Measurements from ENCODE around the gene PLEKHA7.
"Not testable (repeated sequence)": the region's sequence is repeated elsewhere in the genome, so short reads cannot be mapped to it uniquely, and the experiment has no call there.

Gene PLEKHA7

DNA sequence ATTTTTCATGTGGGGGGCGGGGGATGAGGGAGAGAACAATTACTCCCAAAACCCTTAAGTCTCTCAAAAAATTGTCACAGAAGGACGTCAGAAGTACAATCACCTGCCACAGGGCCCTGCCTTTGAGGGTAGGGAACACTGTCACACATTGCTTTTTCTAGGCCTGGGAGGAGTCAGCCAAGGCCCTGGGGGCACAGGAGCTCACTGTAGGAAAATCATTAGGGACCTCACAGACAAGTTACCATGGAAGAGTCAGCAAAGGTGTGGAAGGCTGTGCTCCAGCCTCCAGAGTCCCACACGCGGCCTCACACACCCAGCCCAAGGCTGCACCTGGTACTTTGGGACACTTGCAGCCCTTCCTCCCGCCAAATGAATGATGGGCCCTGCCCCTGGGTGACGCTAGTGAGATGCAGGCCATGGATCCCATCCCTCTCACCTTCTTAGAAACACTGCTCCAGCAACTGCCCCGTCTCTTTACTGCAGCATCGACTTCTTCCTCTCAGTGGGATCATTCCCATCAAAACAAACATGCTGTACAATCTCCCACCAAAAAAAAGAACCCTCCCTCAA, 3.3 kb downstream of the PLEKHA7 start:
- DNase-seq: no peak

DNA sequence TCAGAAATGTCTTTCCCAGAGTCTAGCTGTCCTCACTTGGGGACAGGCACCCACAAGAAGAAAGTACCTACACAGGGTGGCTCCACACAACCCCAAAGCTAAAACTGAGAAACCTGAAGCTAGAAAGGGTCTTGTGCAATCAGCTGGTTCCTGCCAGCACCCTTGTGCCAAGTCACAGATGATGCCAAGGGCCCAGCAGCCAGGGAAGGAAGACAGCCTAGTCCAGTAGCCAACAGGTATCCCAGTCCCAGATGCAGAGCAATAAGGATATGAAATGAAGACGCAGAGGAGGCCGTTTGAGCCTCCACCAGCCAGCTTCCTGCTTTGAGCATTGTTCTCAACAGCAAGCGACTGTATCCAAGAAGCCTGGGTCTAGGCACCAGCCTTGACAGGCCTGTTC, 6.1 kb downstream of the PLEKHA7 start:
- no peak for DNase-seq

DNA sequence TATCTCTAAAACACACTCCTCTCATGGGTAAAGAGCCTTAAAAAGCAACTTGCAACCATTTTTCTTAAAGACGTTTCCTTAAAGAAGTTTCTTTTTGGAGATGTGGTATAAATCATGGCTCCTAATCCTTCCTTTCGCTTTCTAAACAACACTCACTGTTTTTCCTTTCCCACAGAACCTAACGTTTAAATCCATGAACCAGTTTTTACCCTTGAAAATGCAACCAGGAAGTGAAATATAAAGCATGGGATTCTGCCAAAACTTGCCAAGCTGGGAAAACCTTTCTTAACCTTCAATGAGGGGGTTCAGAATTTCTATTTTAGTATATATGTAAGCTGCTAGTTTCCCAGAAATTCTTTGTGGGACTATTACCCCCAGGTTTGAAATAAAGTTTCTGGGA, 8.6 kb downstream of the PLEKHA7 start:
- DNase-seq: no peak

DNA sequence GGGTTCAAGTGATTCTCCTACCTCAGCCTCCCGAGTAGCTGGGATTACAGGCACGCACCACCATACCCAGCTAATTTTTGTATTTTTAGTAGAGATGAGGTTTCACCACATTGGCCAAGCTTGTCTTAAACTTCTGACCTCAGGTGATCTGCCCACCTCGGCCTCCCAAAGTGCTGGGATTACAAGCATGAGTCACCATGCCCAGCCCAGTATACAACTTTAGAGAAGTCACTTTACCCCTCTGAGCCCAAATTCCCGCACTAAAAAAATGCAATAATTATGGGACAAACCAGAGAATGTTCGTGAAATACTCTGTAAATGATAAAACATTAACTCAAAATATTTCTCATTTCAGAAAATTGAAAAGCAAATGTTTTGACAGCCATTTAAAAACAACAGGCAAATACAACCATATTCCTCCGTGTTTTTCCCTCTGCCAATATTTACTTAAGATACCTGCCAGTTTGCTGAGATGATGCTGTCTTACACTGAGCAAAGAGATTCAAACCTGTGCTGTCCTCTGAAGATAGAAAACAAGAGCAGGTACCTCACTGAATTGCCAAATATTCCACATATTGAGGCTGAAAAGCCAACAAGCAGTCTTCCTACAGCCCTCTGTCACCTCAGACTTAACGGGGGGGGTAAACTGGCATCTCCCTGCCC, 9.6 kb downstream of the PLEKHA7 start:
- no peak for DNase-seq

DNA sequence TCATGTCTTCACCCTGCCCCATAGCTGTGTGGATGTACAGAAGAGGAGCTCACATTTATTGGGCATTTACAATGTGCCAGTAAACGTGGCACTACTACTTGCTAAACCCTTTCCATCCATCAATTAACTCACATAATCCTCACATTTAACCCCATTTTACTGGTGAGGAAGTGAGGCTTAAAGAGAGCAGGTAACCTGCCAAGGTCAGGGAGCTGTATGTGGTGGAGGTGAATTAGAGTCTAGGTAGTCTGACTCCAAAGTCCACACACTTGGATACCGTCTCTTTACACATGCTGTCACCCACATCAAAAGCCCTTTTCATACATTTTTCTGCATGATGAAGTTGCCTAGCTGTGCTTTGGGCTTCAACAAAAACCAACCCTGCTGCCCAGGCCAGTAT, 10.8 kb downstream of the PLEKHA7 start:
- DNase-seq: no peak

DNA sequence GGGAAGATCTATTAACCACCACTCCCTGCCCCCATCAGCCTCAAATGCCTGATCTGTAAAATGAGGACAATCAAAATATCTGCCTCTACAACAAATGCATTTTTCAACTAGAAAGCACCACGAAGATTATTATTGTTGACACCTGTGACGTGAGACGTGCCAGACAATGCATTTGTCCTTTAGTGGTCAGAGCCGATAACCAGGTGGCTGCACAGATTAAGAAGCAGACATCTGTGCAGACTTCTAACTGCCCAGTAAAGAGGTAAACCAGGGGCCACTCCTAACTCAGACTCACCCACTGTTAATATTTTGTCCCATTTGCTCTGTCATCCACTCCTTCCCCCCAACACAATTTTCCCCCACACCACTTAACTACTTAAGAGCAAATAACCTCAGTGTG, 11.7 kb downstream of the PLEKHA7 start:
- DNase-seq: no peak

DNA sequence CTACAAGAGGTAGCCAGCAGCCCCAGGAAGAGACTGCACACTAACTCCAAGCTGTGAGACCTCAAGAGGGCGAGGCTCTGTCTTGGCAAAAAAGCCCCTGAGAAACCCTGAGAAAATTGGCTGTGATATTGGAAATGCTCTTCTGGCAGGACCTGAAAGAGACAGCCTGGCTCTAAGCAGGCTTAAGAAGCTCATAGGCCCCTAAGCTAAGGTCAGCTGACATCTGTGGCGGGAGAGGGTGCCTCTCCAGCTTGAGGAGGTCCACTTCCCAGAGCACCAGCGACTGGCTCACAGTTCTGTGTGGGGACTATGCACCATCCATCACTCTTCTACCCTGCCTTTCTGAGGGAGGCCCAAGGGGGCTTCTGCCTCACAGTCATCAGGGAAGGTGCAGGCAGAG, 12.4 kb downstream of the PLEKHA7 start:
- DNase-seq: no peak

DNA sequence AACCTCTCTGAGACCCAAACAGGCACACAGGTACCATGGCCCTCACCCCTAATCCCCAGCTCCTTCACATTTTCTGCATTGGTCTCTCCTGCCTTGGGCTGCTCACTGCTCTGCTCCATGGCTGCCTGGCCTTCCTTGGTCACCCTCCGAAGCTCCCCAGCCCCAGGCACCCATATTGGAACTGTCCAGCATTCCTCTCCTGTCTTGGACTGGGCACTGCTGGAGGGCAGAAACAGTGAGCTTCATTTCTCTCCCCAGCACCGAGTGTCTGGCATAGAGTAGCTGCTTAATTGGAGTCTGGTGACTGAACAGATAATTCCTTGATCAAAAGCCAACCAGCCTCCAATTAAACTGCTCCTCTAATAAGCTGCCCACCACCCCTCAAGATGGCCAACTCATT, 13.2 kb downstream of the PLEKHA7 start:
- DNase-seq: no peak

DNA sequence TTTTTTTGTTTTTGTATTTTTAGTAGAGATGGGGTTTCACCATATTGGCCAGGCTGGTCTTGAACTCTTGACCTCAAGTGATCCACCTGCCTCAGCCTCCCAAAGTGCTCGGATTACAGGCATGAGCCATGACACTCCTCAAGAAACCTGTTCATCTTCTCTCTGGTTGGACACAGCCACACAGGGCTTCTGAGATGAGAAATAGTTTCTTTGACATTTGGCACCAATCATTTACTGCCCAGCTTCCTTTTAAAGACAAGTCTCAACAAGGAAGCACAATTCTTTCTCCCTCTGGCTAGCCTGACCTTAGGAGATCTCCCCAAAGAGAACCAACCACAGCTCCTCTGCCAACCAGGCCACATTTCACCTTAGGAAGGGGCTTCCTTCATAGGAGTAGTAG, 14.0 kb downstream of the PLEKHA7 start:
- DNase-seq: not testable (repeated sequence)

DNA sequence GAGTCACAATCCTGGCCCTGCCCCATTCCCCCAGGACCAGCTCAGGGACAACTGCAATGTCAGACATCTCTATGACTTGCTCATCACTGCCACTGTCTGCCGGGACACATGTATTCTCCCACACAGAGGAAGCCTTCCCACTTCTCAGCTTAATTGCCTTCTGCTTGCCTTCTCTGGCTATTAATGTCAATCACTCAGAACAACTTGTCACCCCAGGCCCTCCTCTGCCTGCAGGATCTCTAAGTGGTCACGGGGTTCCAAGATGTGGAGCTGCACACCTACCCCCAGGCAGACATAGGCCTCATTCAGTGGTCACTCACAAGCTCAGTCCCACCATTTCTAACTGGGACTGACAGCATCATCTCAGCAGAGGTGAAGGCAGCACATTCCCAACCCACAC, 15.1 kb downstream of the PLEKHA7 start:
- DNase-seq: no peak

DNA sequence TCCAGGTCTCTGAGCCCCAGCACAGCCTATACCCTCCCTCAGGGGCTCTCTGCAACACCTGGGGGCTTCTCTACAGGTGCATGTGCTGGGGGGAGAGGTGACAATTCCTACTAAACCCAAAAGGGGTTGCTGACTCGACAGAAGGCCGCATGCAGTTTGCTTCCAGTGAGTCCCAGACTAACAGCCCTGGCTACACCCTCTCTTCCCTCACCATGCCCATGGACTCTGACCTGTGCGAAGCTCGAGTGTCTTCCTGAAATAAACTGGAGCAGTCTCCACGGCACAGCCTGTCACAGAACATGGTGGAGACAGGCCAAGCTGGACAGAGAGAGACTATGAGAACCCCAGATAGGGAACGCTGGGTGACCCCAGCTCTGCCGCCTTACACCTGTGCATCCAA, 16.6 kb downstream of the PLEKHA7 start:
- no peak for DNase-seq

DNA sequence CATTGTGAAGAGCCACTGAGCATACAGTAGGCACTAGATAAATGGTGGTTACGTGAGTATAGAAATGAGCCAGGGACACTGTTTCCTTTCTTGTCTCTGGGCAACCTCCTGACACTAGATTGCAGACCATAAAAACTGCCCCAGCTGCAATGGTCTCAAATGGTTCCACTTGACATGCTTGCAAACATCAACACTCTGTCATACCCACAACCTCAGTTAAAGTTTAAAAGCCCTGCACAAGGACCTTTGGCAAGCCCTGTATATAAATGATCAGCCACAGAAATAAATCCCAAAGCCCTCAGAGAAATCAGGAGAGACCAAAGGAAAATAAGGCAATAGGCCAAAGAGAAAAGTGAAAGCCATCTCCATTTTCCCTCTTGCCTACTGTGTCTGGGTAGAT, 20.7 kb downstream of the PLEKHA7 start:
- no peak for DNase-seq

DNA sequence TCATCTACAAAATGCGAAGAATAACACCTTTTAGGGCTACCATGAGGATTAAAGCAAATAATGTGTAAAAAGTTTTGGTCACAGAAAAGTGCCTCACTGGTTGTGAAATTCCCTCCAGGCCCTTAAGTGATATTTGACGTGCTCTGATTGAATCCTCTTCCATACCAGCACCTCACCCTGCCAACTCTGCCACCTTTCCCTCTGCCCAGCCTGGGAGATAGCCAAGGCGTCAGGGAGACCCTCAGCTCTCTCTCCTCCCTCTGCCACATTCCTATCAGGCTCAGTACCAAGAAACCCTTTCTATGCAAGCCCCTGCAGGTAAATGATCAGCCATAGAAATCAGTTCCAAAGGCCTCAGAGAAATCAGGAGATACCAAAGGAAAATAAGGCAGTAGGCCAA, 21.4 kb downstream of the PLEKHA7 start:
- DNase-seq: no peak

DNA sequence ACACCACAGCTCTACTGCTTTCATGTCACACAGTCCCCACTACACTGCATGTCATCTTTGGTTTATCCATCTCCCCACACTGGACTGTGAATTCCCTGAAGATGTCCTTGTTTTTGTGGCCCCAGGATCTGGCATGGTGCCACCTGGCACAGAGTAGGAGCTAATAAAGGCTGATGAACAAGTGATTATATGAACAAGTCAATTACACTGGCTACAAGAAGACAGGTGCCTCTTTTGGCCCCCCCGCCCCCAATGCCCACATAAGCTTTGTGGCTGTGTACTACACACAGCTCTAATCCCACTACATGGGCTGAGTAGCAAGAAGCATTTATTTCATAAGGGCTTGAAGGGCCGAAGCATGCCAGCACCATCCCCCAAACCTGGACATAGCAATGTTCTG, 24.7 kb downstream of the PLEKHA7 start:
- no peak for DNase-seq

DNA sequence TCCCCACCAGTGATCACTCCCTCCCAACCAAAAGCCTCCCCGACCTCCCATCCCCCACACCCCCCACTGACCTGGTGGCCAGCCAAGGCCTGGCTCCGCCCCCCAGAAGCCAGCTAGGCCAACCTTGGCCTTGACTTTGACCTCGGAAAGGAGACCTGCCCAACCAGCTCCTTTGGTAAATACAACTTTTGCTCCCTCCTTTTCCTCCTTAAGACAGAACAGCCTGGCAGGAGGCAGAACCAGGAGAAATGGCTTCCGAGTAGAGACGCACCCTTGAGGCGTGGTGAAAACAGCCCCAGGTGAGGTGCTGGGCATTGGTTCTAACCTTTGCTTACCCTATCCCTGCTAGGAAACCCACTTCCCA, 27.0 kb downstream of the PLEKHA7 start:
- DNase-seq: no peak

DNA sequence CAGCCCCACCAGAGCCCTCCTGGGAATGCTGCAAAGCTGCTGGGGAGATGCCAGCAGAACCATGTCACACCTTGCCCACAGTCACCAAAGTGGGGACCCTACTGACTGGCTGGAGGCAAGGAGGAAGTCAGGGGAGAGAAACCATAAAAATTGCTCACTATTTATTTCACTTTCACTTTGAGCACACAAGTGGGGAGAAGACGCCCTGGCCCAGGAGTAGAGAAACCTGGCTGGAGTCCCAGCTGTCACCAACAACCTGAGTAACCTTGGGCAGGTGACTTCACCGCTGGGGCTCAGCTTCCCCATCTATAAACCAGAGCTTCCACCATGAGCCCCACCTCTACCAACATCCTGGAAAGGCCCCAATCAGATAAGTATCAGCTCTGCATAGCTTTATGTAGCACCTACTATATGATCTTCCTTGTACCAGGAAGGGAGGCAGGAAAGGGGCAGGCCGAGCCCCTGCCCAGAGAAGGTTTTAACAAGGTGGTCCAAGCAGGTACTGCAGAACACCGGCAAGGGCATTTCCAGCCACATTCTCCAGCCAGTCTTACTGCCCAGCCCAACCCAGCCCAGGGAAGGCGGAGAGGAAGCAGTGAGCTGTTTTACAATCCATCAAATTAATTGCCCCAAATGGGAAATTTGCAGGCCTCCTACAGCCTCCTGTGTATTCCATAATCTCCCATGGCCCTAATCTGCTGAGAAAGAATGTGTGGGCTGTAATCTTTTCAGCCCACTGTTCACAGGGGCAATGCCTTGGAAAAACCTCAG, 27.6 kb downstream of the PLEKHA7 start:
- peak; percentile 73 for DNase-seq

DNA sequence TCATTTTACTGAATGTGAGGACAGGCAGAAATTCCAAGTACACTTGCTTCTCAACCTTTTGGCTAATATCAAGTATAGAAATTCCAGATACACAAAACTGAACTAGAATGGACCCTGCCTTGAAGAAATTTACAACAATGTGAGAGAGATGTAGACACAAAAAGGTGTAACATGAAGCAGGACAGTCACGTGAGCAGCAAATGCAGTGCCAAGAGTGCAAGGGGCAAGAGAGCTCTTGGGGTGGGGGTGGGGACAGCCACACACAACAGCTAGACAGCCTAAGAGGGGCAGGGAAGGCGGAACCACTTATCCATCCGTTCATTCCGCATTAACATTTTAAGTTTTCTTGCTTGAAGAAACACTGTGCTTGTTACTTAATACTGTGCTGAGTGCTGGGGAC, 28.9 kb downstream of the PLEKHA7 start:
- DNase-seq: no peak

DNA sequence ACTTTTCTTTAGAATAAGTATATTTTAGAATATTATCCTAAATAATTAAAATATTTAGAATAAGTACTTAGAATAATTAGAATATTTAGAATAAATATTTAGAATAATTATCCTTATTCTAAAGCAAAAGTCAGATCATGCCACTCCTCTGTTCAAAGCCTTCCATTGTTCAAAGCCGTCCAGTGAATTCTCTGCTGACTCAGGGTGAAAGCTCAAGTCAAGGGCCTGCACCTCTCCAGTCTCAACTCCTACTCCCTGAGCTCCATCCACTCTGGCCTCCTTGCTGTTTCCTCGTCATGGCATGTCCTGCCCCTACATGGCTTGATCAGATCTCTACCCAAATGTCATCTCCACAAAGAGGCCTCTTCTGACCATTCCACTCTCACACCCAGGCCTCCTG, 30.0 kb downstream of the PLEKHA7 start:
- DNase-seq: no peak

DNA sequence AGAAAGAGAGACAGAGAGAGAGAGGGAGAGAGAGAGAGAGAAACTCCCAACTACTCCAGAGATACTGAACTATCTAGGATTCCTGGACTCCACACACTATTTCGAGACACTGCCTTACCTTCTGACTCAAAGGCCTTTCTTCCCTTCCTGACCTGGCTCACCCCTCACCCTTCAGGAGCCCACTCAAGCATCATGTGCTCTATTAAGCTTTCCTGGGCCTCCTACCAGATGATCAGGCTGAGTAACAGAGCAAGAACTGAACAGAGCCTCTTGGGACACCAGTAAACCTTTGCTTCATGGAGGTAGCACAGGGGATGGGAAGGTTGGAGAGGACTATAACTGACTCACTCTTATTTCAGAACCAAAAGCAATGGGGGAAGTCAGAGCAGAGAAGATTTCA, 31.4 kb downstream of the PLEKHA7 start:
- DNase-seq: no peak

DNA sequence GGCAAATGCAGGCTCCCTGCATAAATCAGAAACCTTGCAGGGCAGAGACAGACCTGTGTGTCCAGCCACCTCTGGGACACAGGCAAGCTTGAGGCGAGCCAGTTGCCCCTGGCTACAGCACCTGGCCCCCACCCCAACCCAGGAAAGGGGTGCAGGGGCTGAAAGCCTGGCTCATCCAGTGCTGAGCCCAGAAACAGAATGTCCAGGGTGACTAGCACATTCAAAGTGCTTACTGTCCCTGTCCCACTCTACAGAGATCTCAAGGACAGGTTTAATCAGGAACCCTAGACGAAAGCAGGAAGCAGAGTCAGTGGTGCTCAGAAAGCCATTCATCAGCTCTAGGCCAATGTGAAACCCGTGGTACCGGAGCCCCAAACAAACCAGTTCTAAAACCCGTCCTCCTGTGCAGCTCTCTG, 31.9 kb downstream of the PLEKHA7 start:
- DNase-seq: no peak

DNA sequence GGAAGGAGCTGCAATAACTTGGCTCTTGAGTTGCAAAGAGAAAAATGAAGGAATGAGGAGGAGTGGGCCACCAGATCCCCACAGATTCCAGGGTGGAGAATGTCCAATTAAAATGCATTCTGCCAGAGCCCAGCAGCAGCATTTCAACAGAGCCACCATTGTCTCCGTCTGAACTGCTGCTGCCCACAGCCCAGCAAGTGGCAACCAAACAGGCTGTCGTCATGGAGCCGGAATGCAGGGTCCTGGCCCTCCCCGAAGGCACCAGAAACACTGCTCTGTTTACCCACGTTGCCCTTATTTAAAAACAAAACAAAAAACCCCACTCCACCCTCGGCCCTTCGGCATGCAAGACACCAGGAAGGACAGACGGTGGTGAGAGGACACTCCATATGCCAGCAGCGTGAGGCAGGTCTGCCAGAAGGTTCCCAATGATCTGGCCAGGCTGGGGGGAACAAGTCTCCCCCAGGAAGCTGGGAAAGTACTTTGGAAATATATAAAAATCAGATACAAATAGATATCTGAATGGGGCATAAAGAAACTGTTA, 32.5 kb downstream of the PLEKHA7 start:
- DNase-seq: no peak

DNA sequence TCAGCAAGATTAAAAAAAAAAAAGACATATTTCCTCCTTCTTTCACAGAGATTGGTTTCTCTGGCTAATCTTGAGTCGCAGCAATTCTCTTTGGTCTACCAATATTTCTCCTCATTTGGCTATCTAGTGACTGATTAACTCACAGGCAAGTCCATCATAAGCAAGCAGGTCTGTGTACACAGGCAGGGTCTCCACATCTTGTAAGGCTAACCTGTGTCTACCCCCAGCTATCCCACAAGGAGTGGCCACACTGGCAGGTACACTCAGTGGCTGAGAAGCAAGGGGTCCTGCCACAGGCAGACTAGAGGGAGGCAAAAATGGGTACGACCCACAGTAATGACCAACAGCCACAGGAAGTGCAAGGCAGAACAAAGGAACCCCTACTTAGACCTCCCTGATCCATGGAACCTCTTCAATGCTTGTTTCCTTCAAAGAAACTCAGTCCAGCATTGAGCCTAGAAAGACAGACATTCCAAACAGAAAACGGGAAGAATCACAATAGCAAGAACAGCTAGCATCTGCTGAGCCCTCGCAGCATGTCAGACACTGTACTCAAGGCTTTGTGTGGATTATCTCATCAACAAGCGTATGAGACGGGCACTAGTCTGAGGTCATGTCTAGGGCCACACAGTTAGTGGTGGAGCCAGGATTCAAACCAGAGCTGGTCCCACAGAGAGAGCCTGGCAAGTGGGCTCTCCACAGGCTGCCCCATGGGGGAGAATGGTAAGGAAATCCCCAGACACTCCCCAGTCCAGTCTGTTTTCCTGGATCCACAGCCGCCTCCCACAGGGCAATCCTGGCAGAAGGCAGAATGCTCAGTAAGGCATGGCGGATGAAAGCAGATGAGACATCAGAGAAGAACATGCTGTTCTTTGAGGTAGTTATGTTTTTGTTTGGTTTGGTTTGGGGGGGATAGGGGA, 34.3 kb downstream of the PLEKHA7 start:
- no peak for DNase-seq

DNA sequence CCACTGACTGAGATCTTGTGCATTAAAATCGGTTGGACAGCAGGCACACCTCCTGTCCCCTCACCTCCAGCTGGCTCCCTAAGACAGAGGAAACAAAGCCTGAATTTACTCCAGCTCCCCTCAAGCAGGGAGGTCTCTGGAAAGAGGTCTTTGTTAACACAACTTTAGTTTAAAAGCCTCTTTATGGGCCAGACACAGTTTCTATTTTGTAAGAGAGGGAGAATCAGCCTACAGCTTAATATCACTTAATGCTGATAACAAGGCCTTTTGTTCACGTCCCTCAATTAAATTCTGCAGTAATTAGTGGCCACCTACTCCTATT, 36.3 kb downstream of the PLEKHA7 start:
- no peak for DNase-seq

Data from activated CD4-positive, alpha-beta T cell treated with anti-CD3 and anti-CD28 coated beads, Interleukin-2, amount 50 U/mL, for 16 hours (primary cell).